ENCODE measurements around the gene APELA. TPM values are rescaled to one million over a fixed set of nuclear protein-coding genes. Genes with fewer than 3 reads are reported as not detected.

APELA gene
- total RNA-seq, 2 experiments from 2014 or later, result not detected

Other genes with a start within 250 kb of the APELA start
- not detected for gene SMIM31, start 123.0 kb upstream of the APELA start, total RNA-seq
- 1 to 10 TPM; 1.1 to 1.2 TPM for gene TRIM61, start 100.5 kb downstream of the APELA start, total RNA-seq
- gene TRIM60, start 154.8 kb downstream of the APELA start, total RNA-seq, result not detected
- gene TRIM75, start 176.7 kb downstream of the APELA start, total RNA-seq, result not detected
- gene TMEM192, start 235.7 kb downstream of the APELA start, total RNA-seq, result 1 to 10 TPM; 8.8 TPM

Measured in activated CD4-positive, alpha-beta T cell treated with anti-CD3 and anti-CD28 coated beads for 36 hours (primary cell).